ENCODE results near the gene CALR. TPM values are rescaled to one million over a fixed set of nuclear protein-coding genes. Genes with fewer than 3 reads are reported as not detected.
"Not testable (repeated sequence)": the region's sequence is repeated elsewhere in the genome, so short reads cannot be mapped to it uniquely, and the experiment has no call there.

Gene CALR
- total RNA-seq, 1 experiment from 2014 or later: 940 TPM

DNA sequence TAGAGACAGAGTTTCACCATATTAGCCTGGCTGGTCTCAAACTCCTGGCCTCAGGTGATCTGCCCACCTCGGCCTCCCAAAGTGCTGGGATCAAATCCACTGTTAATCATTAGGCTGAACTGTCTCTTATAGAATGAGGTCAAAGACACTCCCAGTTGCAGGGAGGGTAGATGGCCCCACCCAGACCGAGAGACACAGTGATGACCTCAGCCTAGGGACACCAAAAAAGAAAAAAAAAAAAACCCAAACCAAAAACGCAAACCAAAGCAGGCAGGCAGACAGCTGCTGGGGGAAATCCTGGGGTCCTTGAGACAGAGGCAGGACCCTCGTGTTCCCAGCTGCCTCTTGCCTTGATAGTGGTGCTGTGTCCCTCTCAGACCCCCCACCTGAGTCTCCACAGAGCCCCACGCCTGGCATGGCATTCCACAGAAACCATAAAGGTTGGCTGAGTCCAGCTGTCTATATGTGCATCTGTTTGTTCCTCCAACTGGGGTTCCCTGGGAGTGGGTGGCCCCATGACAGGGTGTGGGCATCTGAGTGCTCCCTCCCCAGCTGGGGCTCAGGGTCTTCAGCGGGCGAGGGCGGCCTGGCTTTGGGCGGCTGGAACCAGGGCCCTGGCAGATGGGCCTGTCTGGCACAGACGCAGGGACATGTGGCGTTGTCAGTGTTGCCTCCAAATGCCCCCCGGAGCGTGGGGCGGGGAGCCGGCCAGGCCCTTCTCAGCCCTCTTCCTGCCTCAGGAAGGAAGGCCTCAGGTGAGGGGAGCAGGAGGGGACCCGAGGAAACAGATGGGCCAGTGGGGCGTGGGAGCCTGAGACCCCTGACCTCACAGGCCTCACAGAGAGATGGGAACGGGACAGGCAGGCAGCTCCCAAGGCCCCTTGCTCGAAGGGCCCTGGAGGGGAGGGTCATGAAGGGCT lies 36.2 kb downstream of the CALR start:
- peak; percentile 65 to 69 for DNase-seq
- Histone ChIP-seq H3K4me3 (peak overlapping the region; percentile 7; the same call in 1 of the 2 replicates), H3K27ac (peak overlapping the region; percentile 44)

DNA sequence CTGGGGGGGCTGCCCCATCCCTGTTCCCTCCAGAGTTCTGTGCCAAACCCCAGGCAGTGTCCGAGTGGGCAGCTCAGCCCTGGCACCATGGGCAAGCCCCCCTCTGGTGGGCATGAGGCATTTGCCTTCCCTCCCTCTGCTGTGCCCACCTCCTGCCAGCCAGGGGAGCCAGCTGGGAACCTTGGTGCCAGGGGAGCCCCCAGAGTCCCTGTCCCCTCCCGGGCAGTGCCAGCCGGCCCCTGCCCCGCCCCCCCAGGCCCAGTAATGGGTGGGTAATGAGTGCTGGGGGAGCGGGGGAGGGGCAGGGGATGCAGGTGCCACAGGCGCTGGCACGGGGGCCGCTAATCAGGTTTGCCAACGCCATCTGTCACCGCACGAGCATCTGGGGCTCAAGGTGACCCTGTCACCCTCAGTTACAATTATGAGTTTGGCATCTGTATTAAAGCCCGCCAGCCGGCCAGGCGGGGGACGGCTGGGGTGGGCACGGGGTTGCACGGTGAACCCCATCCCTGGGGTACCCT lies 36.9 kb downstream of the CALR start:
- H3K4me3 ChIP-seq: no peak overlapping the region
- H3K36me3 ChIP-seq: no peaks in the 10 kb centered on the region
- no peaks in the 10 kb centered on the region for H3K27me3 ChIP-seq
- peak overlapping the region; percentile 44 for H3K27ac ChIP-seq
- peaks cover 9% of the 10 kb centered on the region for H3K4me1 ChIP-seq
- DNase-seq: no peak
- H3K9me3 ChIP-seq (replicated peaks): no peaks in the 10 kb centered on the region

More for the DNA sequence above, 36.2 kb downstream of the CALR start:
- H3K4me1 ChIP-seq: peaks cover 9% of the 10 kb centered on the region
- no peaks in the 10 kb centered on the region for H3K36me3 ChIP-seq
- H3K27me3 ChIP-seq: no peaks in the 10 kb centered on the region
- H3K9me3 ChIP-seq (replicated peaks): no peaks in the 10 kb centered on the region

DNA sequence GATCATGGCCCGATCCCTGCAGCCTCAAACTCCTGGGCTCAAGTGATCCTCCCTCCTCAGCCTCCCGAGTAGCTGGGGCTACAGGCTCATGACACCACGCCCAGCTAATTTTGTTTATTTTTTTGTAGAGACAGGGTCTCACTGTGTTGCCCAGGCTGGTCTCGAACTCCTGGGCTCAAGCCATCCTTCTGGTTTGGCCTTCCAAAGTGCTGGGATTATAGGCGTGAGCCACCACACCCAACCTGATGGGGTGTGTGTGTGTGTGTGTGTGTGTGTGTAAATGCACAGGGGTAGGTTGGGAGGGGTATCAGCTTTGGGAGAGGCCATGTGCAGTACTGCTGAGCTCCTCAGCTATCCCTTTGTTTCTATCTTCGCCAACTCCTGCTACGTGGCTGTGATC lies 37.7 kb downstream of the CALR start:
- not testable (repeated sequence) for H3K27ac ChIP-seq

DNA sequence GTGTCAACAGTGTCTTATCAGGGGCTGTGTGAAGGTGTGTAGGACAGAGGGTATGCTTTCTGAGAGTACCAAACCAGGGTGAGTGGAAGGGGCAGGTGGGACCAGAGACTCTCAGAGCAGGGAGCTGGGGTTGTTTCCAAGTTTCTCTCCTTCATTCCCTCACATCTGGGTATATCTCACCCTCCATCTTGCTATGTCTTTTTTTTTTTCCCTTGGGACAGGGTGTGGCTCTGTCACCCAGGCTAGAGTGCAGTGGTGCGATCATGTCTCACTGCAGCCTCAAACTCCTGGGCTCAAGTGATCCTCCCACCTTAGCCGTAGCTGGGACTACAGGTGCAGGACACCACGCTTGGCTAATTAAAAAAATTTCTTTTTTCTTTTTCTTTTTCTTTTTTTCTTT lies 41.6 kb downstream of the CALR start:
- Histone ChIP-seq H3K4me3 (no peak overlapping the region), H3K9me3 (replicated peaks) (no peaks in the 10 kb centered on the region), H3K36me3 (no peaks in the 10 kb centered on the region), H3K27ac (no peak overlapping the region), H3K27me3 (no peaks in the 10 kb centered on the region), H3K4me1 (peaks cover 12% of the 10 kb centered on the region)
- DNase-seq: no peak

More for the DNA sequence above, 37.7 kb downstream of the CALR start:
- H3K27me3 ChIP-seq; H3K4me3 ChIP-seq; H3K4me1 ChIP-seq; DNase-seq; H3K36me3 ChIP-seq; H3K9me3 ChIP-seq (replicated peaks): not testable (repeated sequence)

DNA sequence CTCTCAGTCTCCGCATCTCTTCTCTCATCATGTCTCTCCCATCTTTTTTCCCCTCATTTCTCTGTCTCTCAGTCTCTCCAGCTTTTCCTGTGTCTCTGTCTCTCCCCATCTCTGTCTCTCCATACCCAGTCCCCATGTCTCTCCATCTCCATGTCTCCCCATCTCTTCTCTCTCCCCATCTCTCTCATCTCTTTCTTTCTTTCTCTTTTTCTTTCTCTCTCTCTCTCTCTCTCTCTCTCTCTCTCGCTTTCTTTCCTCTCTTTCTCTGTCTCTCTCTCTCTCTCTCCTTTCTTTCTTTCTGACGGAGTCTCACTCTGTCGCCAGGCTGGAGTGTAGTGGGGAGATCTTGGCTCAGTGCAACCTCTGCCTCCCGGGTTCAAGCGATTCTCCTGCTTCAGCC lies 44.2 kb downstream of the CALR start:
- no peak overlapping the region for H3K4me3 ChIP-seq
- H3K36me3 ChIP-seq: no peaks in the 10 kb centered on the region
- H3K4me1 ChIP-seq: peaks cover 26% of the 10 kb centered on the region
- no peaks in the 10 kb centered on the region for H3K9me3 ChIP-seq (replicated peaks)
- no peaks in the 10 kb centered on the region for H3K27me3 ChIP-seq
- DNase-seq: no peak
- H3K27ac ChIP-seq: no peak overlapping the region

DNA sequence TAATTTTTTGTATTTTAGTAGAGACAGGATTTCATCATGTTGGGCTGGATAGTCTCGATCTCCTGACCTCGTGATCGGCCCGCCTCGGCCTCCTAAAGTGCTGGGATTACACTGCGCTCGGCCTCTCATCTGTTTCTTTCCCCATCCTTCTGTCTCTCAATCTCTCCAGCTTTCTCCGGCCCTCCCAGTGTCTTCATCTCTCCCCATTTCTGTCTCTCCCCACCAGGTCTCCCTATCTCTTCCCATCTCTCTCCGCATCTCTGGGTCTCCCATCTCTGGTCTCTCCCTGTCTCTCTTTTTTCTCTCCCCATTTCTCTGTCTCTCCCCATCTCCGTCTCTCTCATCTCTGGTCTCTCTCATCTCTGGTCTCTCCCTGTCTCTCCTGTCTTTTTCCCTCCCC lies 44.7 kb downstream of the CALR start:
- H3K4me1 ChIP-seq: peaks cover 26% of the 10 kb centered on the region
- DNase-seq: no peak
- H3K27me3 ChIP-seq: no peaks in the 10 kb centered on the region
- H3K36me3 ChIP-seq: no peaks in the 10 kb centered on the region
- H3K27ac ChIP-seq: no peak overlapping the region
- H3K4me3 ChIP-seq: peak overlapping the region; percentile 48
- no peaks in the 10 kb centered on the region for H3K9me3 ChIP-seq (replicated peaks)

DNA sequence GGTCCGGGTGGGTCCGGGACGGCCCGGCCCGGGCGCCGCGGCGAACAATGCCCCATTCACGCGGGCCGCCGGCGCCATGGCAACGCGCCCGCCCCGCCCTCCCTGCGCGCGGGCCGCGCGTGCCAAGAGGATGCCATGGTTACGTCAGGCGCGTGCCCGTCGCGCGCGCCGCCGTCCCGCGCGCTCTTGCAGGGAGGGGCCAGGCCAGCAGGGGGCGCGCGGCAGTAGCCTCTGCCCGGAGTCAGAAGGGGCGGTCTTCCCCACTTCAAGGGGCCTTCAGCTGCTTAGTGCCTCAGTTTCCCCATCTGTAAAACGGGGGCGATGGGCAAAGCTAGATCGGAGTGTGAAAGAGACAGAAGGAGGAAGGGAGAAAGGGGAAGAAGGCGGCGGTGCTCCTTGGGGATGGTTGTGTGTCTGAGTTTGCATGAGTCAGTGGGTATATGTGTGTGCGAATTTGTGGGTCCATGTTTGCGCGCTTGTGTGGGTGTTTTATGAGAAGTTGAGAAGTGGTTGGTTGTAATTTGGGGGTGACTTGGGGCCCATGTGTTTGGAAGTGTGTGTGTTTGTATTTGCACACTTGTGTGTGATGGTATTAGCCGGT lies 45.2 kb downstream of the CALR start:
- Histone ChIP-seq H3K9me3 (replicated peaks) (no peaks in the 10 kb centered on the region), H3K4me3 (peak overlapping the region; percentile 48), H3K4me1 (peaks cover 26% of the 10 kb centered on the region), H3K27ac (no peak overlapping the region; the same call in 1 of the 2 replicates), H3K27me3 (no peaks in the 10 kb centered on the region), H3K36me3 (no peaks in the 10 kb centered on the region)
- peak; percentile 84 to 93 for DNase-seq

DNA sequence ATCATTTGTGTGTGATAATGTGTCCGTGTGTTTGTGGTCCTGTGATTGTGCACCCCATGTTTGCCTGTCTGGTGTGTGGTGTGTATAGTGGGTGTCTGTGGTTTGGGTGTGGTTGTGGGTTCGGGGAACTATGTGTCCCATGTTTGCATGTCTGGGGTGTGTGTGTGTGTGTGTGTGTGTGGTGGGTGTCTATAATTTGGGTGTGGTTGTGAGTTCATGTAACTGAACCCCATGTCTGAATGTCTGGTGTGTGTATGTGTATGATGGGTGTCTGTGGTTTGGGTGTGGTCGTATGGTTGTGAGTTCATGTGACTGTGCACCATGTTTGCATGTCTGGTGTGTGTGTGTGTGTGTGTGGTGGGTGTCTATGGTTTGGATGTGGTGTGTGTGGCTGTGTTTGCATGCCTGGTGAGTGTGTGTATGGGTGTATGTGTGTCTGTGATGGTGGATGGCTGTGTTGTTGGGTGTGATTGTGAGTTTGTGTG lies 45.8 kb downstream of the CALR start:
- peak overlapping the region; percentile 42 for H3K4me3 ChIP-seq
- no peaks in the 10 kb centered on the region for H3K27me3 ChIP-seq
- peaks cover 26% of the 10 kb centered on the region for H3K4me1 ChIP-seq
- no peaks in the 10 kb centered on the region for H3K9me3 ChIP-seq (replicated peaks)
- peak overlapping the region; percentile 88 for H3K27ac ChIP-seq
- no peak for DNase-seq
- no peaks in the 10 kb centered on the region for H3K36me3 ChIP-seq

DNA sequence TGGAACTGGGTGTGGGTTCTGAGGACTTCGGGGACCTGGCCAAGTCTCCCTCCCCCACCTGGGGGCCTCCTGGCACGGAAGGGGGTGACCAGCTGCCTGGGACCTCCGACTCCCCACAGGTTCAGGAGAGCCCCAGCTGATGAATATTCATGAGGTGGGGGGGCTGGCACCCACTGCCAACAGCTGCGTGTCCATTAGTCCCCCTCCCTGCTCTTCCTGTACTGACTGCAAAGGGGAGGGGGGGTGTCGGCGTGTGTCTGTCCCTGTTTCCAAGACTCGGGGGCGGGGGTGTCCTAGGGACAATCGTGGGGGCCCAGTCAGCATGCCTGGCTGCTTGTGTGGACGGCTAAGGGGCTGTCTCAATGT lies 46.3 kb downstream of the CALR start:
- Histone ChIP-seq H3K36me3 (no peaks in the 10 kb centered on the region), H3K27me3 (no peaks in the 10 kb centered on the region), H3K9me3 (replicated peaks) (no peaks in the 10 kb centered on the region), H3K27ac (peak overlapping the region; percentile 88), H3K4me1 (peaks cover 26% of the 10 kb centered on the region), H3K4me3 (peak overlapping the region; percentile 42)
- peak; percentile 86 to 88 for DNase-seq

DNA sequence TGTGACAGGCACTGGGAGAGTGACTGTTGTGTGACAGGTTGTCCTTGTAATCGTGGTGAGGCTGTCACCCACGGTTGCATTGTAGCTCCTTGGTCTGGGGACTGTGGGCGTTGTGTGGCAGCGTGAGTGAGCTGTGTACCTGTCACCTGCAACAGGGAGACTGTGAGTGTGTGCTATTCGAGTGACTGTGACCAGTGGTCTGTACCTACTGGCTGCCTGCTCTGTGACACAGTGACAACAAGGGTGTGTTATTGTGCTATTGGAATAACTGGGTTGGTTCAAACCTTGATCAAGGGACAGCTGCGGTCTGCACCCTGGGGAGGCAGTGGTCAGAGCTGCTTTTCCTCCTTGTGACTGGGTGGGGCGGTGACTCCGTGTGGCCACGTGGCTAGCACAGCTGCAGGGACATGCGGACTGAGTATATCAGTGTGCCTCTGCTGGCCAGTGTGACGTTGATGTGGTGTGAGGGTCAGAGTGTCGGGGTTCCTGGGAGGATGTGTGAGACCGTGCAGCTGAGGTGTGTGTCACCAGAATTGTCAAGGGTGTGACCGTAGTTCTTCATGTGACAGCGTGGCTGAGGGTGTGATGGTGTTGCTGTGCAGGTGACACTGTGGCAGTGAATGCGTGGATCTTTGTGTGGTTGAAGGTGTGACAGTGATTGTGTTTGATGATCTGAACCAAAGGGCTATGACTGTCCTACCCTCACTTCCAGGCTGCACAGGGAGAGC lies 46.8 kb downstream of the CALR start:
- Histone ChIP-seq H3K9me3 (replicated peaks) (no peaks in the 10 kb centered on the region), H3K4me1 (peaks cover 26% of the 10 kb centered on the region), H3K36me3 (no peaks in the 10 kb centered on the region), H3K27me3 (no peaks in the 10 kb centered on the region), H3K4me3 (peak overlapping the region; percentile 42), H3K27ac (peak overlapping the region; percentile 88)
- DNase-seq: peak; percentile 97 to 98

DNA sequence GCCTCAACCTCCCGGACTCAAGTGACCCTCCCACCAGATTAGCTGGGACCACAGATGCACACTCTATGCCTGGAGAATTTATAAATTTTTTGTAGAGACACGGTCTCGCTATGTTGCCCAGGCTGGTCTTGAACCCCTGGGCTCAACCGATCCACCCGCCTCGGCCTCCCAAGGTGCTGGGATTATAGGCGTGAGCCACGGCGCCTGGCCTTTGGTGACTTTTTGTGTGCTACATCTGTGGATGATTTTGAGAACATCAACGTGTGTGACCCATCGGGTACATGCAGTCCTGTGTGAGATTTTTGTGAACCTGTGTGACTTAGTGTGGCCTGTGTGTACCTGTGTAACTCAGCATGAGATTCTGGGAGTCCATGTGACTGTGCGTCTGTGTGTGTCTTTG lies 48.3 kb downstream of the CALR start:
- H3K4me3 ChIP-seq: no peak overlapping the region
- H3K9me3 ChIP-seq (replicated peaks): no peaks in the 10 kb centered on the region
- H3K4me1 ChIP-seq: peaks cover 26% of the 10 kb centered on the region
- H3K27me3 ChIP-seq: no peaks in the 10 kb centered on the region
- no peak for DNase-seq
- H3K36me3 ChIP-seq: no peaks in the 10 kb centered on the region
- no peak overlapping the region; the same call in 1 of the 2 replicates for H3K27ac ChIP-seq

DNA sequence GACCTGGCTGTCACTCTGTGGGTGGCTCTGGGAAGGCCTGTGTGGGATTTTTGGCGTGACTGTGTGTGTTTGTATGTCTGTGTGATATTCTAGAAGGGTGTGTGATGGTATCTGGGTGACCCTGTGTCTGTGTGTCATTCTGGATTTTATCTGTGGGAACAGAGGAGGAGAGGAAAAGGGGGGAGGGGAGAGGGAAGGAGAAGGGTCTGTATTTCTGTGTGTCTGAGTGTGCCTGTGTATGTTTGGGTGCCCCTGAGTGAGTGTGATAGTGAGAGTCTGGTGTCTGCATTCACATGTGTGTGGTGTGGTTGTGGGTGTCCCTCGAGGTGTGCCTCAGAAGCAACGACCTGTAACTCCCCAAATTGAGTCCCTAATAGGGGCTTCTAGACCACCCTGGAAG lies 48.8 kb downstream of the CALR start:
- no peak for DNase-seq
- Histone ChIP-seq H3K4me1 (peaks cover 26% of the 10 kb centered on the region), H3K27me3 (no peaks in the 10 kb centered on the region), H3K4me3 (no peak overlapping the region), H3K9me3 (replicated peaks) (no peaks in the 10 kb centered on the region), H3K36me3 (no peaks in the 10 kb centered on the region), H3K27ac (no peak overlapping the region)

DNA sequence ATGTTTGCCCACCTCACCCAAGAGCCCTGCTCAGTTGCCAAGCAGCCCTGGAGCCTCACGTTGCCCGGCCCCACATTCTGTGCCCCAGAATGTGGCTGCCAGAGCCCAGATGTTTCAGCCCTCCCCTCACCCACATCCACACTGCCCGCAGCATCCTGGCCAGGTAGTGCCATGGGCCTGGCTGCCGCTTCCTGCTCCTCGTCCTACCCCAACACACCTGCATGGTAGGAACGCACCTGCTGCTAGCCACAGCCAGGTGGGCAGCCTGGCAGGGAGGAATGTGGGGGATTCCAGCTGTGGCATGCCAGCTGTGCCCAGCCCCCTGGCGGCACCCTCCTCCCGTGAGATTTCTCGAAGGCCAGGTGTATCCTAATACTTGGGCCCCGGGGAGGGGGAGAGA lies 49.4 kb downstream of the CALR start:
- Histone ChIP-seq H3K36me3 (no peaks in the 10 kb centered on the region), H3K27me3 (no peaks in the 10 kb centered on the region), H3K4me3 (no peak overlapping the region), H3K27ac (no peak overlapping the region), H3K4me1 (peaks cover 26% of the 10 kb centered on the region), H3K9me3 (replicated peaks) (no peaks in the 10 kb centered on the region)
- DNase-seq: no peak

DNA sequence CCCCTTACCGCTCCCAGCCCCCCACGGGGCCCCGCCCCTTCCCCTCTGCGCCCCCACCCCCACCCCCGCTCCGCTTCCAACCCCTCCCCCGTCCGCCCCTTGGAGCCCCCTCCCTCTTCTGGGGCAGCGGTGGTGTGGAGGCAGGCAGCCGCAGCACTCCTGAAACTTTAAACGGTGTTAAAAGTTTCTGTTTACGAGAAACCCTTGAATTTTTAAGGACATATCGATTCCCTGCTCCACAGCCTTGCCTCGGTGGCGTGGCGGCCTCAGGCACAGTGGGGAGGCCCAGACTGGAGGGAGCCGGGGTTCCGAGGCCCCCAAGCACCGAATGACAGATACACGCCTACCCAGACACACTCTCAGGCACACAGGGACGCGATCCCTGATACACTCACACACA lies 52.0 kb downstream of the CALR start:
- H3K4me1 ChIP-seq: peaks cover 12% of the 10 kb centered on the region
- H3K36me3 ChIP-seq: no peaks in the 10 kb centered on the region
- DNase-seq: no peak
- no peaks in the 10 kb centered on the region for H3K27me3 ChIP-seq
- no peaks in the 10 kb centered on the region for H3K9me3 ChIP-seq (replicated peaks)
- no peak overlapping the region for H3K4me3 ChIP-seq
- no peak overlapping the region for H3K27ac ChIP-seq

DNA sequence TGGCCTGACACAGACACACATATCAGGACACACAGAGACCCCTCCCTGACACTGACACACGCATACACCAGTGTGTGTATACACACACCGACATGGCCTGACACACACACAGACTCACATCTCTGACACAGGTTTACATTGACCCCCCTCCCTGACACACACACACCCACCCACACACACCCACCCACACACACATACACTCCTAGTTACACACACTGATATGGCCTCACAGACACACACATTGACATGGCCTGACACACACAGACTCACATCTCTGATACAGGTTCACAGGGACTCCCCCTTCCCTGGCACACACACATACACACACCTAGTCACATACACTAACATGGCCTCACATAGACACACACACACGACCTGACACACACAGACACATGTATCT lies 52.4 kb downstream of the CALR start:
- no peak overlapping the region for H3K4me3 ChIP-seq
- no peaks in the 10 kb centered on the region for H3K36me3 ChIP-seq
- no peaks in the 10 kb centered on the region for H3K9me3 ChIP-seq (replicated peaks)
- H3K27ac ChIP-seq: no peak overlapping the region
- no peak for DNase-seq
- no peaks in the 10 kb centered on the region for H3K27me3 ChIP-seq
- H3K4me1 ChIP-seq: peaks cover 9% of the 10 kb centered on the region
